GM19240 (cell line): ENCODE data around the gene CD46.

Experiments used
- DNase-seq: peaks from one replicate; pipeline ENCODE4 v3.0.0; 2011; ENCODE audit warnings: low spot score; ENCODE audit not compliant: insufficient read length

Gene CD46

DNA sequence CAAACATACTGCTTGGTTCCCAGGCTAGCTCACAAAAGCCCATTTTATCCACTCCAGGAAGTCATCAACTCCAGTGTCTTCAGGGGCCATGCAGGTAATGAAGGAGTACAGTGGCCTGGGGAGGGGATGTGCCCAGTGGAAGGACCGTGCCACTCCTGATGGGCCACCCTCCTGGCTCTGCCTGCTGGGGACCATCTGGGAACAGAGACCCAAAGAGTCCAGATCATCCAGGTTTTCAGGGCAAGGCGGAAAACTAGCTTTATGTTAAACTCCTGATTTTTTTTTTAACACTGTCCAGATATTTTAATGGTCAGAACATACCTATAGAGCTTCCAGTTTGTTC, 75.6 kb downstream of the CD46 start:
- no peak for DNase-seq

DNA sequence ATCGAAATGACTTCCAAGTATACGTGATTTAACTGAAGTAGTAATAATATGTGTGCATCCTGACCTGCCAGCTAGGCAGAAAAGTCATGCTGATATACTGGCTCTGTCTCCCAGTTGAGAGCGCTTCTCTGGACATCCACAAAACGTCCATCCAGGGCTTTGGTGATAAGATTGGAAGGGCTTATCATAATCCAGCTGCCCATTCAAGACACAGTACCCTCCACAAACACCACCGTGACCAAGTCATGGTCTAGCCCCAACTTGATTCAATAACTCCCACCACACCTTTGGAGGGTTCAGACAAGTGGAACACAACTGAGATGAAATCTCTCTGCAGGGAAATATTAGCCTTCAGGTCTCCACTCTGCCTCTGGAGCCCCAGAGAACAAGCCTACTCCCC, 76.2 kb downstream of the CD46 start:
- DNase-seq = no peak

DNA sequence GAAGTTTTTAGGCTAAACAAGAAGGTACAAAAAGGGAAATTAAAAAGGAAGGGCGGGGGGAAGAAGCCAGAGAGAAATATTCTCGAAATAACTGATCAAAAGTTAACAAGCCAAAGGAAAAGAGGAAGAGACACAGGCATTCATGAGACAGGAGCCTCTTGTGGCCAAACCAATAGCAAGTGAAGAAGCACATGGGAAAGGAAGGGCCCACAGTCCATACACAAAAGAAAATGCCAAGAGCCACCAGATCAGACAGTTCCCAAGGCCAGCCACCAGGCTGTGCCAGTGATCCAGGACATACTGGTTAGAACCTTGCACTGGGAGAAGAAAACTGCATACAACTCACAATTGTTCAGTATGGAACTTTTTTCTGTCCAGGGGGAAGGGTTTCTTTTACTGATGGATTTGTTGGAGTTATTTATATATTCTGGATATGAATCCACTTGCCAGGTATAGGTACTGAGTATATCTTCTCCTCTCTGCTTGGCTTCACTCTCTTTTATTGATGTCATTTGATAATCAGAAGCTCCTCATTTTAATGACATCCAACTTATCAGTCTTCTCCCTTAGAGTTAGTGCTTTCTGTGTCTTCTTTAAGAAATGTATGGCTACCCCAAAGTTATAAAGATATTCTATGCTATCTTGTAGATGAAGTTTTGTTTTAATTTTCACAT, 76.8 kb downstream of the CD46 start:
- no peak for DNase-seq

DNA sequence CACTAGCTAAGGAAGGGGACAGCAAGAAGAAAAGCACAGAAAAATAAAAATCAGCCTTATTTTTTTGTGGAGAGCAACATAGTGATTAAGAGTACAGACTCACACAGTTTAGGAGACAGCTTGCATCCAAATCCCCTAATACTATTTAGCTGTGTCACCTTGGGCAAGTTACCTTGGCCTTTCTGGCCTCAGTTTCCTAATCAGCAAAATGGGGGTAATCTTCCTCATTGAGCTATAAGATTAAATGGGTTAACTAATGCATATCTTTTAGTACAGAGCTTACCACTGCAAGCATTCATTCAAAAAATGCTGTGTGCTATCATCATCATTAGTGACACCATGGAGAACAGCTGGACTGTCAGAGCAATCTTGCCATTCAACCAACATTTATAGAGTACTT, 77.7 kb downstream of the CD46 start:
- DNase-seq = no peak

DNA sequence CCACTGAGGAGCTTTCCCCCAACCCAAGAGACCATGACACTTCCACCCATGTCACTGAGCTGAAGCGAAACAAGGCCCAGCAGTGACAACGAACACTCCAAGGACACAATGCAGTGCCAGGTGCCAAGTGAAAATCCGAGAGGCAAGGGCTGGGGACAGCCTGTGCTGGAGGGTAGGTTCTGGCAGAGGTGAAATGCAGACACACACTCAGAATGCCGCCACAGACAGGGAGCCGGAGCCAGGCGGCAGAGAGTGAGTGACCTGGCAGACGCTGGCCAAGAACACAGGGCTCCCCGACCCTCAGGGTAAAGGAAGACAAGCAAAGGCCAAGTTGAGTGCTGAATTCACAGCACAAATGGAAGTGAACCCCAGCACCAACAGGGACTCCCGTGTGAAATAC, 78.9 kb downstream of the CD46 start:
- no peak for DNase-seq

DNA sequence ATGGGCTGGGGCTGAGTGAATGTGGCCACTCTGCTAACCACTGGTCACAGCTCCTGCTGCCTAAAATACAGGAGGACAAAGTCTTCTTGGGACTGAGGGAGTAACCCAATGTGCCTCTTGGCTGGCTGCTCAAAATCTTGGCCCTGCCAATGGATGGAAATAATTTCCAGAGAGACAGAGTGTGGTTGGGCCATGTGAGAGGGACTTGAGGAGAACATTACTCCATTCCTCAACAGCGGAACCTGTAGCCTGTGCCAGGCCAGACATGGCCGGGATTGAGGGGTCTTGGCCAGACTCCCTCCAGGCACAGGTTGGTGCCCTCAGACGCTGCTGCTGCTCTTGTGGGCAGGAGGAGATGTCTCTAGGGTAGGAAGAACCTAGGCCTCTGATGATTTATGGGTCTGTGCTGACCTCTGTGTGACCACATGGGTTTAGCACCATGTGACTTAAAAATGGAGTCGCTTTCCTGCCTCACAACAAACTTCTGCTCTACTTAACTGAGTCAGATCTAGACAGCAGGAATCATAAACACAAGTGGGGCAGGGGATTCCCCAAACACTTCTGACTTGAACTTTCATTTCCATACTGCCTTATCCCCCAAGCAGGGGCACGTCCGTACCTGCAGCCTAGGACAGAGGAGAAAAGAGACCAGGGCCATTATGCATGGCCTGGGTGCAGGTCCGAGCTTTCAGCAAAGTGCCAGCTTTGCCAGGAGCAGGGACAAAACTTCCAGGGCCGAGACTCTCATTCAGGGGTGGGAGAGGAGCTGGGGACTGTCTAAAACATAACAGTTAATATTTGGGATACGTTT, 79.9 kb downstream of the CD46 start:
- DNase-seq = peak; percentile 60

DNA sequence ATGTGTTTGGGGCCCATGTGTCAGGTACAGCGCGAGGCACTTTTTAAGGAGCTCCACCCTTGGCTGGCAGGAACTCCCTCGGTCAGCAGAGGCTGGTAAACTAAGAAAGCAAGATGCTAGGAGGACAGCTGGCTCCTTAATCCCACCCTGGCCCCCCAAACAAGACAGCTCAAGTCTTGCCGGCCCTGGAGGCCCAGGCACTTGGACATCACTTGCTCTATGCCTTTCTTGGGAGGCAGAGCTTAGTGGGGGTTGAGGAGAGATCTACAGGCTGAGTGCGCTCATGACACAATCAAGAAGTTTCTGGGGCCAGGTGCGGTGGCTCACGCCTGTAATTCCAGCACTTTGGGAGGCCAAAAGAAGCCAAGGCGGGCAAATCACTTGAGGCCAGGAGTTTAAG, 80.9 kb downstream of the CD46 start:
- no peak for DNase-seq

DNA sequence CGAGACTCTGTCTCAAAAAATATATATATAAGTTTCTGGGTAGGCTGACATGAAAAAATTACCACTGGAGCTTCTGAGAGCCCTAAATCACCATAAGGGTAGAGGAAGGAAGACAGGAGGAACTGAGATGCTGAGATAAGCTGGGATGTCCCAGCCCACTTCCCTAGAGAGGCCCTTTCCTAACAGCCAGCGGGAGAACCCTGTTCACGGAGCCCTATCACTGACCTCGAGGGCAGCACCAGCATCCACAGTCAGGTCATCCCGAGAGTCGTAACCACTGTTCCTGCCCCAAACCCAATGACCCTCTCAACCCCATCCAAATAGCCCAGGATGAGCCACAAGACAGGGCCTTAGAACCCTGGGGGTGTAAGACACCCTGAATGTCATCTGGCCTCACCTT, 81.5 kb downstream of the CD46 start:
- no peak for DNase-seq

DNA sequence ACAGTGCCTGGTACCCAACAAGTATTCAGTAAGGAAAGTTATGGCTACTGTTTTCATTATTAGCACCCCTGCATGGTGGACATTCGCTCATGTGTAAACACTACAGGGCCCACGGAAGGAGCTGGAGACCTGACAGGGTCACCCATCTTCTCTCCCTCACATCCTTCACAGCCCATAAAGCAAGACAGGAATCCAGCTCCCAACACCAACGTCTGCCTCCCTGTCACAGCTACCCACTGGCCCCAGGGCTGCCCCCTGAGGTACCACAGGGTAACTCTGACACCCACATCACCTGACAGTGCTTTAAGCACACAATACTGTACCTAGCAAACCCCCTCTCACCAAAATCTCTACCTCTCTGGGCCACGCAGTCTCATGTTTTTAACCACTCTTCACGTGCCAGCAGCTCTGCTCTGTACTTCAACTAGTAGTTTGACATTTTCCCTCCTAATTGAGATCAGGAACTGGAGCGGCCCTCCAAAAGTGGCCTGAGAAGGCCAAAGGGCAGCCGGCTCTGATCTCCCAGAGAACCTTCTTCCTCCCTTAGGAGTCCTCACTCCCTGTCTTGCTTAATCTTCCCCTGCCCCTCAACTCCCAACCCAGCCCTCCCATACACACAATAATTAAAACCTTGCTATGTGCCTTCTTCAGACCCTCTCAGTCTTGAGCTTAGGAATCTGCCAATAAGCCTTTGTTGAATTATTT, 82.3 kb downstream of the CD46 start:
- no peak for DNase-seq

DNA sequence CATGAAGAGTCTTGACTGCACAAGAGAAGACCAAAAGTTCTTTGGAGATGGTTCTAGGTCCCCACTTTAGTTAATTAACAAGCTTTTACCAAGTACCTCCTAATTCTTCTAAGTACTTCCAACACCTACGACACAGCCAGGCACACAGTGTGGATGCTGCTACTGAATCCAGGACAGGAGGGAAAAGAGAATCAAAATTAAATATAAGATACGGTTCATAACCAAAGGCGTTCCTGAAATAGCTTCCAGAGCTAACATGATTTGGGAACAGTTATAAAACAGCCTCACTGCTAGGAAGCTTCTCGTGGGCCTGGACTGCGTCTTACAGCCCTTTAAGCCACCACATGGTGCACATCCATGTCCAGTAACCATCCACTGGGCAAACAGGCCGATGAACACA, 84.1 kb downstream of the CD46 start:
- no peak for DNase-seq

DNA sequence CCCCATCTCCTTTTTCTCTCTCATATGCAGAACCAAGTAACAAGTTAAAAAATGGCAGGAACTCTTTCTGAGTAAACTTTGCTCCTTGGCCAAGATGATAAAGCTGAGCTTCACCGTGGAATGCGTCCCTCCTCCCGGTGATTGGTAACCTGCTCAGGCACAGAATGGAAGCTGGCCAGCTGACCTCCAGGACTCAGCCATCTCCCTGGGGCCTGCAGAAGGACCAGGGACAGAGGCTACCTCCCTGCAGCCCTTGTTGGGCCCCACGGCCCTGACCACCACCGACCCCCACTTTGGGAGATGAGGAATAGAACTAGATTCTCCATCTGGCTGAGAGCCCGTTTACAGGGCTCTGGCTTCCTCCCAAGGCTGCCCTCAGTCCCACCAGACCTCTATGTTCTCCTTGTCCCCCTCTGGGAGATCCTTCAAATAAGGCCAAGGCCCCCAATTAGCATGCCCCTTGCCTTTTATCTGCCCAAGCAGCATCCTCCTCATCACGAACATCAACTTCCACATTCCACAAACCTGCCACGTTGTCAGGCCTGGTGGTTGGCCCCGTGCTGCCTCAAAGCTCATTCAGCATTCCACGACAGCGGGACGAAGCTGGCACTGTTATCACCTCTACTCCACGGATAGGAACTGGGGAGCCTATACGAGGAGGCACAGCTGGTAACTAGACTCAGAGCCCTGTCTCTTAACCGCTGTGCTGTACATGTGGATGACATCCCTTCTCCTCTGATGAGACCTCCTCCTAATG, 84.9 kb downstream of the CD46 start:
- no peak for DNase-seq

DNA sequence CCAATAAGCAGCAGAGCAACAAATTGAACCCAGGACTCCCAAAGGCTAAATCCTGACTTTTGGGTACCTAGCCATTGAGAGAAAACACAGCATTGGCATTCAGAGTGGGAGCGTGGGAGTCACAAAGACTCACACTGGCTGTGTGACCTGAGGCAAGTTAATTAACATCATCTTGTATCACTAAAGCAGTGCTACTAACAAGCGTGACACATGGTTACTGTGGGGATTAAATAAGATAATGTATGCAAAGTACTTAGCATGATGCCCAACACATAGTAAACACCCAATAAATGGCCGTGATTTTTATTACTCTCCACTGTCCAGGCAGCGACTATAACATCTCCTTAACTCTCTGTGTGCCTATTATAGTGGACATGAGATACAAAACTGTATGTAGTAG, 85.8 kb downstream of the CD46 start:
- DNase-seq = no peak

DNA sequence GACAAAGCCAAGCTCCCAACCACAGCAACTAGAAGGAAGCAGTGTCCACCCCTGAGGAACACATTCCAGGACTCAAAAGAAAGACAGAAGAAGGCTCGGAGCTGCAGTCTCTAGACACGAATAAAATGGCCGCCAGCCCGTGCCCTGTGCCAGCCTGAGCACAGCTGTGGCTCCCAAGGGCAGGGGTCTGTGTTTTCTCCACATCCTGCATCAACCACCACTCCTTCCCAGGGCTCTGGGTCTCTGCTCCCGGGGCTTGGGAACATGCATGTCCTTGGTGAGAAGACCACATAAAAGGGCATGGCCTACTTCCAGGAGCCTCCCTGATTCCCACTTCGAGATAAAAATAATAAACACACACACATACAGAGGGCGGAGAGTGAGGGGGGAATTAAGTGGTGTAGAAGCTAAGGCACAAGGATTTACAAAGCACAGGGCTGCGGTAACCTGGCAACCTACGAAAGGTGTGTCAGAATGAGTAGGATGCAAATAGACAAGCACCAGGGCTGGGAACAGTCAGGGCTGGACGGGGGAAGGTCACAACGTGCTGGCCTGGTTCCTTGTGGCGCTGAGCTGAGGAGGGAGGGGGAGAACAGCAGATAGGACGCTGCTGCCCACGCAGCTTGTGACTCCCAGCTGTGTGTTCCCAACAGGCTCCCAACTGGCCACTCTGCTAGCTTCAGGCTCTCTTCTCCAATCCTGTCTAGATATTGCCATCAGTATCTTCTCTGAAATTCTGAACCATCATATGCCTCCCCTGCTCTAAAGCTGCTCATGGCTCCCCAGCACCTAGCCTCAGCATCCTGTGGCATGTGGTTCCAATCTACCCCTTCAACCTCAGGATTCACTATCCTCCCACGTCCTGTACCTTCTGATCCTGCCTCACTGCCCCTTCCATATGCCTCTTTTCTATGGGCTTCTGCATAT, 86.6 kb downstream of the CD46 start:
- no peak for DNase-seq

DNA sequence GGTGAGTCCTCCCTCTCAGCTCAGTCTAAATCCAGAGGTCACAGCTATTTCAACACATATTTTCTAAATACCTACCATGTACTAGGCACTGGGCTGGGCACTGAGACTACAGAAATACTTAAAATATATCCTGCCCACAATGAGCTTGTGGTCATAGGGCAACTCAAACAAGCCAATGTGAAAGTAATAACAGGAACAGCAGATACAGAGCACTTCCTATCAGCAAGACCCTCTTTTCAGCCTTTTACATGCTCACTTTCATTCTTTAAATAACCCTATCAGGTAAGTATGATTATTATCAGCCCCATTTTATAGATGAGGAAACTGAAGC, 87.2 kb downstream of the CD46 start:
- no peak for DNase-seq

DNA sequence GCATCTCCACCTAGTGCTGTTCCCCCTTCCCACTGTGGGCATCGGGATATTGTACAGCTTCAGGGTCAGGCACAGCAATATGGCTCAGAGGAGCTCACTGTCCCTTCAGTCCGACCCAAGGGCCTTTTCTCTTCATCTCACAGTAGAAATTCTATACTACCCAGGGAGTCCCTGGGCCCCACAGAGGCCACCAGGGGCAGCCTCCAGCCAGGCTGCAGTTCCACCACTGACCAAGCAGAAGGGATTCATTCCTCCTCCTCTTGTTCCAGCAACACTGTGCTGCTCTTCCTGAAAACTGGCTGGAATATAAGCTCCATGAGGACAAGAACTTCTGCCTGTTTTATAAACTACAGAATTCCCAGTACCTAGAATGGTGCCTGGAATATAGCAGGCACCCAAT, 88.5 kb downstream of the CD46 start:
- DNase-seq = no peak

DNA sequence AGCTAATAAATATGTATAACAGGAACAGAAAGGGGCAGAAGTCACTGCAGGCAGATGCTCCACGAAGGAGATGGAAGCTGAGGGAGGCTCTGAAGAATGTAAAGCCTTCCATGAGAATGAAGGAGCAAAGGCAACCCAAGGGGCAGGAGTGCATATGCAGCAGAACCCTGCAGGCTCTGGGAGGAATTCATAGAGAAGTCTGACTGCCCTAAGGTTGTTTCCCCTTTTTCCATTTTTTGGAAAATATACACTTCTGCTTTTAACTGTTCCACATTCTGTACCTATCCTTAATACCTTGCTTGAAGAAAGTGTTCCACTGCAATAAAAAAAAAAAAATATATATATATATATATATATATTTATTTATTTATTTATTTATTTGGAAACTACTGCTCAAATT, 89.4 kb downstream of the CD46 start:
- DNase-seq = no peak

DNA sequence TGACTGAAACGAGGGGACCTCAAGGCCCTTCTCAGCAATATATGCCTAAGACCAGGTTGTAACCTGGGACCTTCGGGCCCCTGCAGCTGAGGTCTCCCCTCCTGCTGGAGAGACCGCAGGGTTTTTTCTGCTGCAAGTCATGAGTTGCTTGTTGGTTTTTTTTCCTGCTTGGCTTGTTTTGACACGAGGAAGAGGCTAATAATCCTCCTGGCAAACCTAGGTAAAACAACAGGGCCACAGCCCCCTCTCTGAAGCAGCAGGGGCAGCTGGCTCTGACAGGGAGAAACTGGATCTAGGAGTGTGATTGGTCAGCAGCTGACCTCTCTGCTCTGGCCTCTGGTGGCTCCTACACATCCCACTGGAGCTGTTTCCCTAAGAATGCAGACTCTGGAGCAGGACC, 90.0 kb downstream of the CD46 start:
- no peak for DNase-seq

DNA sequence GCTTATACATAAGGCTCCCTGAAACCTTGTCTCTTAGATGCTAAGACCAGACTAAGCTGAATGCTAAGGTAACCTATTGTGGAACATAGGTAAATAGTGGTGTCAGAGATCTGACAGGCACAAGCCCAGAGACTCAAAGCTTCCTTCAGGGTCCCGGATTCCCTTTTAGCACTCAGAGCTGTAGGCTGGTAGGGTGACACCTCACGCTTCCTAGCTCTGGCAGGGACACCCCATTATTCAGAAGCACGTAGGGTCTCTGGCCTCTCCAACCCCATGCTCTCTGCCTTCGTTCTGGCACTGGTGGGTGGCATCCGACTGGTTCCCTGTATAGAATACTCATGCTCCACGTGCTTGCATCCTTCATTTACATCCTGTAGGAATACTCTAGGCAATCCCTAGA, 90.7 kb downstream of the CD46 start:
- no peak for DNase-seq

DNA sequence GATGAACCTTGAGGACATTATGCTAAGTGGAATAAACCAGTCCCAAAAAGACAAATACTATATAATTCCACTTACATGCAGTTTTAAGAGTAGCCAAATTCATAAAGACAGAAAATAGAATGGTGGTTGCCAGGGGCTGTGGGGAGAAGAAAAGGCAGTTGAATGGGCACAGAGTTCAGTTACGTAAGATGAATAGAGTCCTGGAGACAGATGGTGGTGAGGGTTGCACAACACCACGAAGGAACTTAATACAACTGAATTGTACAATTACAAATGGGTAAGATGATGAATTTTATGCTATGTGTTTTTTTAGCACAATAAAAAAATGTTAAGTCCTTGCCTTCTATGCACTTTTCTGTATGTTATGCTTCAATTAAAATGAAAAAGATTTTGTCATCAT, 92.5 kb downstream of the CD46 start:
- DNase-seq = no peak
